Nephron progenitor cell (in vitro differentiated cells): ENCODE measurements around the gene INHBA.

ENCODE experiments used
- DNase-seq: peaks from one replicate; pipeline ENCODE4 v3.0.0; 2021
- H3K27ac Mint-ChIP-seq: 2 replicates; pipeline ENCODE4 v1.8.0; 2021; ENCODE audit warnings: mild to moderate bottlenecking, moderate library complexity, mixed read lengths
- H3K27me3 Mint-ChIP-seq: 2 replicates; pipeline ENCODE4 v1.8.0; 2021; ENCODE audit warnings: mild to moderate bottlenecking, low read depth, mixed read lengths; ENCODE audit not compliant: poor library complexity
- H3K36me3 Mint-ChIP-seq: 2 replicates; pipeline ENCODE4 v1.8.0; 2021; ENCODE audit warnings: low read depth, mixed read lengths
- H3K4me1 Mint-ChIP-seq: 2 replicates; pipeline ENCODE4 v1.8.0; 2021; ENCODE audit warnings: mixed read lengths
- H3K4me3 Mint-ChIP-seq: 2 replicates; pipeline ENCODE4 v1.8.0; 2021; ENCODE audit warnings: mild to moderate bottlenecking, moderate library complexity, mixed read lengths
- H3K9me3 Mint-ChIP-seq: 2 replicates; pipeline ENCODE4 v1.8.0; 2021; ENCODE audit warnings: mild to moderate bottlenecking, moderate library complexity, mixed read lengths
- CTCF ChIP-seq: fragments of 200-600 bp; sonication (generic); IDR thresholded peaks from 2 replicates; pipeline ENCODE4 v1.5.0; 2021; ENCODE audit warnings: antibody characterized with exemption

INHBA gene

DNA sequence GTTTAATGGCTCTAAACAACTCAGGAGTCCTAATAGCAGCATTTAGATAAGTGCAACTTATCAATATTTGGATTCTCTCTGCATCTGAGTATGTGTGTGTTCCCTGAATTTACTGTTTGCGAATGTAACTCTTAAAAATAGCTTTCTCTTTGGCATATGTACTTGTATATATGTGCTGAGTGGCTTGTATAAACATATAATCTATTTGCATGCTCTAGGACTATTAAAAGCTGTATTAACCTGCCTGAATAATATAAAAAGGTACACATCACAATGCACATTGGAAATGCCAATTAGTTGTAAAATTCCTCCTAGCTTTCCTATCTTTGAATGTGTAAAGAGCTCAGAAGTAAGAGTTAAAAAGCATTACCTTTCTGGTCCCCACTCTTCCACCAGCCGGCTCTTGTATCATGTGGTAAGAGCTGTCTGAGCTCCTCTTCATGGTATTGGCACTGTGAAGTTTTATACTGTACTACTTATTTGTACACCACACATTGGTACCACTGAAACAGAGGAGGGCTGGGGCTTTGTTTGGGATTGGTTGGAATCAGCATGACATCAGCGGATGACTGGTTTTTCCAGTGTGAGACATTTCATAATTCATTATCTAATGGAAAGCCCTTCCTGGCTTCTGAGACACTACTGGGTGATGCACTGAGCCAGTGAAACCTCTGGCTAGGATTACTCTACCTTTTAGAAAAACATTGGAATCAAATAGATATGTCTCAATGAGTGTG lies at the start of gene INHBA:
Gene INHBA, minus strand, starts transcription at position 456 of the 737 bp plus-strand sequence. CDS start 2,716 bp downstream, outside the sequence.
- no peak for DNase-seq
- Mint-ChIP-seq H3K27ac (no peak within 1 kb of the TSS), H3K4me3 (peak within 1 kb of the TSS; percentile 83), H3K36me3 (no peaks in the 10 kb centered on the region), H3K9me3 (no peaks in the 10 kb centered on the region), H3K4me1 (peaks cover 78% of the 10 kb centered on the region), H3K27me3 (peaks cover 71% of the 10 kb centered on the region)
- TF ChIP-seq CTCF, result no peak

DNA sequence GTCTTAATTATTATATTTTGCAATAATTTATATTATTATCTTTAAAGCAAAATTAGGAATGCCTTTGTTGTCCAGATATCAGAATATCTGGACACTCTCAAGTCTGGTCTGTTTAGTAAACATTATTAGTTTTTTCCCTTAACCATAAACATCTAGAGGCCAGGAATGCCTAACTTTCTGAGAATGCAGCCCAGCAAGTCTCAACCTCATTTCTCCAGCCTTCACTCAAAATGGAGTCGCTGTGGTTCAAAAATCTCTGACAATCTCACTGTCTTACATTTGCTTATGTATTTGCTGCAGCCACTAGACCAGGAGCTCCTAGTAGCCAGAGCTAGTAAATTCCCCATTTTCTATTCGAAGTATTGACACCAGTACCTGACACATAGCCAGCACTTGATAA lies 49.7 kb upstream of the INHBA start:
- H3K9me3 Mint-ChIP-seq, result peaks cover 62% of the 10 kb centered on the region

DNA sequence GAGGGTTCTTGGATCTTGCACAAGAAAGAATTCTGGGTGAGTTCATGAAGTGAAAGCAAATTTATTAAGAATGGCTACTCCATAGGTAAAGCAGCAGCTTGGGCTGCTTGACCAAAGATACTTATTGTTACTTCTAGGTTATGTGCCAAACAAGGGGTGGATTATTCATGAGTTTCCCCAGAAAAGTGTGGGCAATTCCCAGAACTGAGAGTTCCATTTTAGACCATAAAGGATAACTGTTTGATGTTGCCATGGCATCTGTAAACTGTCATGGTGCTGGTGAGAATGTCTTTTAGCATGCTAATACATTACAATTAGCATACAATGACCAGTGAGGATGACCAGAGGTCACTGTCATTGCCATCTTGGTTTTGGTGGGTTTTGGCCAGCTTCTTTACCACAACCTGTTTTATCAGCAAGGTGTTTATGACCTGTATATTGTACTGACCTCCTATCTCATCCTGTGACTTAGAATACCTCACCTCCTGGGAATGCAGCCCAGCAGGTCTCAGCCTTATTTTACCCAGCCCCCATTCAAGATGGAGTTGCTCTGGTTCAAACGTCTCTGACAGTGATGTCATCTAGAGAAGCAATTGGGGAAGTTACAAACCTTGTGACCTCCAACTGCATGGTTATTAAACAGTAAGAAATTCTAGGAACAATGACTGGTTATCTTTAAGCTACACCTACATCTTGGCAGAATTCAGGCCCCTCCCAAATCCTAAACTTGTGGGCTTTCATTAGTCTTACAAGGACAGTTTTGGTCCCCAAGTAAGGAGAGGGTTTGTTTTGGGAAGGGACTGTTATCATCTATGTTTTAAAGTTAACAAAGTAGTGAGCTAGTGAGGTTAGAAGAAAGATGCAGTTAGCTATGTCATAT lies 48.0 kb upstream of the INHBA start:
- Mint-ChIP-seq H3K27me3 (peaks cover 8% of the 10 kb centered on the region), H3K36me3 (peaks cover 4% of the 10 kb centered on the region), H3K27ac (no peak overlapping the region), H3K9me3 (peaks cover 45% of the 10 kb centered on the region), H3K4me3 (no peak overlapping the region), H3K4me1 (no peaks in the 10 kb centered on the region)
- no peak for DNase-seq
- no peak for TF ChIP-seq CTCF

More for the DNA sequence above, 49.7 kb upstream of the INHBA start:
- no peak for DNase-seq
- Mint-ChIP-seq H3K27ac (no peak overlapping the region), H3K4me3 (no peak overlapping the region), H3K36me3 (peaks cover 12% of the 10 kb centered on the region), H3K4me1 (no peaks in the 10 kb centered on the region), H3K27me3 (peaks cover 8% of the 10 kb centered on the region)
- no peak for TF ChIP-seq CTCF

DNA sequence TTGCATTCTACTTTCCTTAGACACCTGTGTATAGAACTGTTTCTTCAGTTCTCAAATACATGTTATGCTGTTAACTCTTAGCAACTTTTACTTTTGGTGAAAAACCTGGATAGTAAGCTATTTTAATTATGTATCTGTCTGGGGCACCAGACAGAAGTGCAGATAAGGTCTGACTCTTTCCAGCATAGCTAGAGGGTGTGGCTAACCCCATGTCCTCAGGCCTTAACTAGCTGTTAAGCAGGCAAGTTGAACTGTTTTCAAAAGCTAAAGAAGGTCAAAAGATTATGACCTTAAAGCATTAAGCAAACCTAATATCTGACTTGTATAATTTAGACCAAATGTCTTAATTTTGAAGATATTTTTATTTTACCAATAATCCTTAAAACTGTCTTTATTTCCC lies 45.1 kb upstream of the INHBA start:
- DNase-seq, result no peak
- H3K9me3 Mint-ChIP-seq, result peaks cover 31% of the 10 kb centered on the region
- no peak overlapping the region for H3K27ac Mint-ChIP-seq
- no peaks in the 10 kb centered on the region for H3K4me1 Mint-ChIP-seq
- TF ChIP-seq CTCF, result no peak
- no peak overlapping the region for H3K4me3 Mint-ChIP-seq
- no peaks in the 10 kb centered on the region for H3K36me3 Mint-ChIP-seq
- H3K27me3 Mint-ChIP-seq, result peaks cover 8% of the 10 kb centered on the region

GRCh38 chr7:41745451-41745850 lies 42.6 kb upstream of the INHBA start:
- peaks cover 42% of the 10 kb centered on the region for H3K9me3 Mint-ChIP-seq
- H3K4me1 Mint-ChIP-seq, result no peaks in the 10 kb centered on the region
- TF ChIP-seq CTCF, result no peak
- no peak overlapping the region for H3K4me3 Mint-ChIP-seq
- no peak for DNase-seq
- H3K27me3 Mint-ChIP-seq, result peaks cover 8% of the 10 kb centered on the region
- no peak overlapping the region for H3K27ac Mint-ChIP-seq
- H3K36me3 Mint-ChIP-seq, result peaks cover 4% of the 10 kb centered on the region
